Activated naive CD4-positive, alpha-beta T cell treated with anti-CD3 and anti-CD28 coated beads, Interleukin-2, amount 50 U/mL, for 16 hours (primary cell): Measurements from ENCODE around the gene SLC7A9.
"Not testable (repeated sequence)": the region's sequence is repeated elsewhere in the genome, so short reads cannot be mapped to it uniquely, and the experiment has no call there.

Source experiments
- DNase-seq: peaks from one replicate; pipeline ENCODE4 v3.0.0-alpha.2; 2020

The SLC7A9 gene

DNA sequence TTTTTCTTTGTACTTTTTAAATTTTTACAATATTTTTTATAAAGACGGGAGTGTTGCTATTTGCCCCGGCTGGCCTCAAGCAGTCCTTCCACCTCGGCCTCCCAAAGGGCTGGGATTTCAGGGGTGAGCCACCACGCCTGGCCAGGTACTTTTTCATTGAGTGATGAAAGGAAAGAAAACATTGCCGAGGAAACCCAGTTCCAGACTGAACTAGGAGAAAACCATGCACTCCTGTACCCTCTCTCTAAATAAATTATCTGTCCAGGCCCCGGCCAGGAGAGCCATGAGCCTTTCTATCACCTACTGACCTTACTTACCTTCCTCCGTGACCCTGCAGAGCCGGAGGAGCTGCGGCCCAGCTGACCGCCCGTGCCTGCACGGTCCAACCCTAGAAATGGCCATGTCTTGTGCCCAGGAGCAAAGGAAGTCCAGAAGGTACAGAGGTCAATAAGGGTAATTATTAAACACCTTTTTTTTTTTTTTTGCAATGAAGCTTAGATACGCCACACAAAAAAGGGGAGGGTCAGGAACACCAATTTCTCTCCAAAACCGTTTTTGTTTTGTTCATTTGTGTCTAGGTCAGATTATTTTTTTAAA lies at the start of gene SLC7A9:
TSS of gene SLC7A9 (minus strand) at position 399 of the 597 bp plus-strand sequence. CDS start 1,233 bp downstream, outside the sequence.
- DNase-seq = no peak

DNA sequence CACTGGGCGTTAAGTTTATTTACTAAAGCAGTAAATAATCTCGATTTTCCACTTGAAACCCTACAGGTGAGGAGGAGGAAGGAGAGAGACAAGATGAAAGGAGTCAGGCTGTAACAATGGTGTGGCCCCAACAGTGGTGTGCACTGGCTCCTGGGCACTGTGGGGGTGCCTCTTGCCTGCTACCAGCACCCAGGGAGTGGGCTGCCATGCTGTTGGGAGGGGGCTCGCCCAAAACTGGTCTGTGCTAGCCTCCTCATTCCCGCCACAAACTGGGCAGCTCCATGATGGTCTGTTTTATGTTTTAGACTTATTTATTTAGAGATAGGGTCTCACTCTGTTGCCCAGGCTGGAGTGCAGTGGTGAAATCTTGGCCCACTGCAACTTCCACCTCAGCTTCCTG lies 49.8 kb upstream of the SLC7A9 start:
- DNase-seq = no peak

- no peak for DNase-seq
These were observed 48.0 kb upstream of the SLC7A9 start for GRCh38 chr19:32917616-32917996.

DNA sequence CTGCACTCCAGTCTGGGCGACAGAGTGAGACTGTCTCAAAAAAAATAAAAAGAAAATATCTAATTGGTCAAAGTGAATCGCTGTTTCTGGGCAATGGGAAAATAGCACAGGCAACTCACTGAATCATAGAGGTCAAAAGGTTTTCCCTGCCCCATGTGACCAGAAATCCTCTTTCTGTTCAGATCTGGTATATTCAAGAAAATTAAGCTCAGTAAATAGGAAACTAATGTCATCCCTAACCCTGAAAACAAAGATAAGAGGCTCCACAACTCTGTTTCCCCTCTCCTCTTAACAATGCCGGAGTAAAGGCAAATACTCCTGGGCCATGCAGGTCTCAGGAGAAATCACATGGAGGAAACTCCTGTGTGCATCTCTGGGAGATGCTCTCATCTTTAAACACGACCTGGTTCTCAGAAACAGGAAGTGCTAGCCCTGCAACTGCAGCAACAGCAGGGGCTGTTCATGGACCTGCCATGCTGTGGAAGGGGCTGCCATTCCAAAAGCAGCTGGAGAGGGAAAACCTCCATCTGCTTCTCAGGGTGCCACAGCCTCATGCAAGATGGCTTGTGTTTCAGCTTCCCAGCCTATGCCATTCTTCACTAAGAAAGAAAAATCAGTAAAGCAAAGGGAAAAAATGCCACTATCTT lies 47.5 kb upstream of the SLC7A9 start:
- DNase-seq = no peak

GRCh38 chr19:32914879-32915660 lies 45.5 kb upstream of the SLC7A9 start:
- DNase-seq = no peak

- DNase-seq = no peak
These were observed 41.9 kb upstream of the SLC7A9 start for GRCh38 chr19:32911467-32911866.

DNA sequence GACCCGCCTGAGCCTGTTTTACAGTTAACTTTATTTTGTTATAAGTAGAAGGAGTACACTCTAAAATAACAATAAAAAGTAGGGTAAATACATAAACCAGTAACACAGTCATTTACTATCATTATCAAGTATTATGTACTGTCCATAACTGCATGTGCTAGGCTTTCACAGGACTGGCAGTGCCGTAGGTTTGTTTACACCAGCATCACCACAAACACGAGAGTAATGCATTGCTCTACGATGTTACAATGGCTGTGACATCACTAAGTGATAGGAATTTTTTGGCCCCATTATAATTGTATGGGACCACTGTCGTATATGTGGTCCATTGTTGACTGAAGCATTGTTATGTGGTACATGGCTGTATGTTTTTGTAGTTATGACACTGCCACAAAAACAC lies 41.3 kb upstream of the SLC7A9 start:
- DNase-seq = no peak

DNA sequence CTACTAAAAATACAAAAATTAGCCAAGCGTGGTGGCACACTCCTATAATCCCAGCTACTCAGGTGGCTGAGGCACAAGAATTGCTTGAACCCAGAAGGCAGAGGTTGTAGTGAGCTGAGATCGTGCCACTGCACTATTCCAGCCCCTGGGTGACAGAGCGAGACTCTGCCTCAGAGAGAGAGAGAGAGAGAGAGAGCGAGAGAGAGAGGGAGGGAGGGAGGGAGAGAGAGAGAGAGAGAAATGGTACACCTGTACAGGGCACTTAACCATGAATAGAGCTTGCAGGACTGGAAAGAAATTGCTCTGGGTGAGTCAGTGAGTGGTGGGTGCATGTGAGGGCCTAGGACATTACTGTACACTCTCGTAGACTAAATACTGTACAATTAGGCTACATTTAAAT lies 40.5 kb upstream of the SLC7A9 start:
- DNase-seq = no peak

DNA sequence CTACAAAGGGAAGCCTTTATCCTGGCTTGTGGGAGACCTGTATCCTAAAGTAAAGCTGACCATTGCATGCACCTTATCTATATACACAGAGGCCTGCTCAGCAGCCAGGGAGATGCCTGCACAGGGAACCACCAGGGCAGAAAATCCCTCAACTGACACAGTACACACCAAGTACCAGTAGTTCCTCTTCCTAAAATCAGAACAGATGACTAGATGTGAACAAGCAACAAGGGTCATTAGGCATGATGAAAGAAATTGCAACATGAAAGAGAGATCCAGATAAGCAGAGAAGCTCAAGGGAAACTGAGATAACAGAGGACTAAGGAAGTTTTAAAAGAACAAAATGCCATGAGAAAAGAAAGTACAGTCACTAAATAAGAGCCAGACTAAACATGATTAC lies 39.7 kb upstream of the SLC7A9 start:
- no peak for DNase-seq

GRCh38 chr19:32908641-32909190 lies 39.1 kb upstream of the SLC7A9 start:
- DNase-seq = no peak

DNA sequence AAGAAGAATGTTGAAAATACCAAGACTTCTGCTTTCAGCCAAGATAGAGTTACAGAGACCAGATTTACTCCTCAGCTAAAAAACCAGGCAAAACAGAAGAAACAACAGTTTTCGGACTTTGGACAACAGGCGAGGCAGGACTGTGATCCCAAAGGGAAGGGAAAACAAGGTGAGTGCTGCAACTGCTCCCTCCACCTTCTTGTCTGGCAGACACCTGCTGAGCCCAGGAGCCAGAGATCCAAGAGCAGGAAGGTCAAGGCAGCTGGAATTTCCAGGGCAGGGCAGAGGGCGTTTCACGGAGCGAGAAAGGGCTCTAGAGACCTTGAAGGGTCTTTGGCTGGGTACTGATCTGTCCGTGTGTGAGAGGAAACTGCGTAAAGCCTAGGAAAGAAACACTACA lies 32.9 kb upstream of the SLC7A9 start:
- DNase-seq = no peak

DNA sequence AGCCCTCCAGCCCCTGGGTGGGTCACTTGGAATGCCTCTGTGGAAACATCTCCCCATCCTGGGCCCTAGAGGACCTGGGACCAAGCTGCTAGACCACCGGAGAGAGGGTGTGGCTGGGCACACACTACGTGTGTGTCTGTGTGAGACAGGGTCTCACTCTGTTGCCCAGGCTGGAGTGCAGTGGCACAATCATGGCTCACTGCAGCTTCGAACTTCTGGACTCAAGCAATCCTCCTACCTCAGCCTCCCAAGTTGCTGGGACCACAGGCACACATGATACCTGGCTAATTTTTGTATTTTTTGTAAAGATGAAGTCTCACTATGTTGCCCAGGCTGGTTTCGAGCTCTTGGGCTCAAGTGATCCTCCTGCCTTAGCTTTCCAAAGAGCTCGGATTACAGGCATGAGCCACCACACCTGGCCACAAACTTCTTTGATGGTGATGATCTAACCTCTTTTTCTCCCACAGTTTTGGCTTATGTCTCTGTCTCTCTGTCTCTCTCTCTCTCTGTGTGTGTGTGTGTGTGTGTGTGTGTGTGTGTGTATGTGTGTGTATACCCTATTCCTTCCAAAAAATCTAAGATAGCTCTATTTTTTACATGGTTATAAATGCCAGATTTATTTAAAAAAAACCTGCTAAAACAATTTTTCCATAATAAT lies 32.1 kb upstream of the SLC7A9 start:
- DNase-seq = no peak

GRCh38 chr19:32896516-32897214 lies 27.1 kb upstream of the SLC7A9 start:
- no peak for DNase-seq

- DNase-seq = no peak
These were observed 25.8 kb upstream of the SLC7A9 start for GRCh38 chr19:32895384-32895783.

- no peak for DNase-seq
These were observed 22.0 kb upstream of the SLC7A9 start for GRCh38 chr19:32891609-32892008.

DNA sequence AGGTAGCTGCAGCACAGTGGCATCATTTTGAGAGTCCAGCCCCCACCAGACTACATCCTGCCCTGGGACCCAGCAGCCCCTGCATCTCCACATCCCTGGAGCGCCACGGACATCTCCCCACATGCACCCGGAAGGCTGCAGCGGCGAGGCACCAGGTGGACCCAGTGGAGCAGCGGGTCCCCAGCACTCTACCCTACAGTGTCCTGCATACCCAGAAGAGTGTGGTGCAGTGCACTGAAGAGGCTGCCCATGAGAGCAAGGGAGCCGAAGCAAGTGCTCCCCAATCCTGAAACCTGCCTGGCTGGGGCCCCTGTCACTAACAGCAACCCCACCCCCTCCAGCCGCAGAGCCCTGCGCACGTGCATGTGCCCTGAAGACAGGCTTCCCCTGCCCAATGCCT lies 21.3 kb upstream of the SLC7A9 start:
- DNase-seq = no peak

DNA sequence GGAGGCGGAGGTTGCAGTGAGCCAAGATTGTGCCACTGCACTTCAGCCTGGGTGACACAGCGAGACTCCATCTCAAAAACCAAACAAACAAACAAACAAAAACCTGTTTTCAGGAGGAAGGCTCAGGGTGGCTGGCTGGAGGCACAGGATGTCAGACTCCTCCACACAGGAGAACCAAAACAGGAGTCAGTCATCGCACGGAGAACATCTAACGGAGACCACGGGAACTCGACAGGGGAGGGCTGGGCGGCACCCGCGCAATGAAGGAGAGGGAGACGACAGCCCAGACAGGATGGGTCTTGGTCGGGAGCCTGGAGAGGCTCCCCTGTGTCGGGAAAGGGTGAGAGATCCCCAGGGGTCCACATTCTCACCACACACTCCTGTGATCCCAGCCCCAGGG lies 20.8 kb upstream of the SLC7A9 start:
- no peak for DNase-seq

- no peak for DNase-seq
These were observed 19.8 kb upstream of the SLC7A9 start for GRCh38 chr19:32889137-32889934.

GRCh38 chr19:32887572-32888215 lies 18.1 kb upstream of the SLC7A9 start:
- no peak for DNase-seq

- DNase-seq = no peak
These were observed 16.7 kb upstream of the SLC7A9 start for GRCh38 chr19:32886241-32886640.

GRCh38 chr19:32885255-32885654 lies 15.7 kb upstream of the SLC7A9 start:
- DNase-seq = not testable (repeated sequence)
